ENCODE measurements around the gene NCOA7.

DNA sequence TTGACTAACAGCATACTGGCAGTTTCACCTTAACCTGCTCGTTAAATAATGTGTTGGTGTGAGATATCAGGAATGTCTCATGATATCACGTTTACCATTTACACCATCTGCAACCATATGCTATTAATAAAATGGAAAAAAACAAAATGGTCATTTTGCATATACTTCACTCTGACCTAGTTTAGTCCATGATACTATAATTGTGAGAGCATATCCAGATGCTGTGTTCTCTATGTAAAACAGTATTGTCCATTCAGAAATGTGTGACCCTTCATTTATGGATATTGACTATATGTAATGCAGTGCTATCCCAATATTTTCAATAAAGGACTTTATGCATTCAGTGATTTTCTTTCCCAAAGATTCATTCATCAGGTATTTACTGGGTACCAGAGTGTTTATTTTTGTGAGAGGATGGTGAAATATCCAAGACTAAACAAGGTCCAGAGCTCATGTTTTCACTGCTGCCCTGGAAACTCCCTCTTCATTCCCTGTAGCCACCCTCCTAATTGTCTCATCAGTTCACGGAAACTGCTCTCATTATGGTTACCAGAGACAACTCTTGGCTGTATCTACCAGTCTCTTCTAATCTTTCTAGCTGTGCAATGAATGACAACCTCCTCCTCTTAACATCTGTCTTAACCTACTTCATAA, 140.1 kb downstream of the NCOA7 start:
- TF ChIP-seq, protein P1, sequence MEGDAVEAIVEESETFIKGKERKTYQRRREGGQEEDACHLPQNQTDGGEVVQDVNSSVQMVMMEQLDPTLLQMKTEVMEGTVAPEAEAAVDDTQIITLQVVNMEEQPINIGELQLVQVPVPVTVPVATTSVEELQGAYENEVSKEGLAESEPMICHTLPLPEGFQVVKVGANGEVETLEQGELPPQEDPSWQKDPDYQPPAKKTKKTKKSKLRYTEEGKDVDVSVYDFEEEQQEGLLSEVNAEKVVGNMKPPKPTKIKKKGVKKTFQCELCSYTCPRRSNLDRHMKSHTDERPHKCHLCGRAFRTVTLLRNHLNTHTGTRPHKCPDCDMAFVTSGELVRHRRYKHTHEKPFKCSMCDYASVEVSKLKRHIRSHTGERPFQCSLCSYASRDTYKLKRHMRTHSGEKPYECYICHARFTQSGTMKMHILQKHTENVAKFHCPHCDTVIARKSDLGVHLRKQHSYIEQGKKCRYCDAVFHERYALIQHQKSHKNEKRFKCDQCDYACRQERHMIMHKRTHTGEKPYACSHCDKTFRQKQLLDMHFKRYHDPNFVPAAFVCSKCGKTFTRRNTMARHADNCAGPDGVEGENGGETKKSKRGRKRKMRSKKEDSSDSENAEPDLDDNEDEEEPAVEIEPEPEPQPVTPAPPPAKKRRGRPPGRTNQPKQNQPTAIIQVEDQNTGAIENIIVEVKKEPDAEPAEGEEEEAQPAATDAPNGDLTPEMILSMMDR (IDR thresholded peaks at IDR 0.05) = no peak
- TF ChIP-seq POLR2A (IDR thresholded peaks at IDR 0.05) = no peak

Data from heart left ventricle (tissue), 13 donors.